ENCODE data around the gene NUDT16L1.
A peak's percentile ranks its signal among the peaks of the same experiment; 100 is the strongest.

The NUDT16L1 gene

GRCh38 chr16:4693296-4693955 is at the start of gene NUDT16L1:
NUDT16L1 (plus strand) TSS chr16:4693562; CDS start chr16:4693727, 165 bp downstream.
- DNase-seq = peak; percentile 97

GRCh38 chr16:4646773-4647643 is 46.4 kb upstream of the NUDT16L1 start:
- no peak for DNase-seq

GRCh38 chr16:4647644-4647980 is 45.8 kb upstream of the NUDT16L1 start:
- no peak for DNase-seq

GRCh38 chr16:4648917-4649316 is 44.4 kb upstream of the NUDT16L1 start:
- DNase-seq = no peak

GRCh38 chr16:4649744-4650442 is 43.5 kb upstream of the NUDT16L1 start:
- DNase-seq = no peak

- DNase-seq = peak; percentile 64
These were observed 42.8 kb upstream of the NUDT16L1 start for GRCh38 chr16:4650443-4651074.

- DNase-seq = no peak
These were observed 41.5 kb upstream of the NUDT16L1 start for GRCh38 chr16:4651827-4652226.

- no peak for DNase-seq
These were observed 40.8 kb upstream of the NUDT16L1 start for GRCh38 chr16:4652561-4652960.

GRCh38 chr16:4654011-4654963 is 39.1 kb upstream of the NUDT16L1 start:
- DNase-seq = no peak

GRCh38 chr16:4654964-4655590 is 38.3 kb upstream of the NUDT16L1 start:
- DNase-seq = no peak

GRCh38 chr16:4655801-4656200 is 37.6 kb upstream of the NUDT16L1 start:
- no peak for DNase-seq

GRCh38 chr16:4656221-4656620 is 37.1 kb upstream of the NUDT16L1 start:
- no peak for DNase-seq

GRCh38 chr16:4656695-4657686 is 36.4 kb upstream of the NUDT16L1 start:
- no peak for DNase-seq

GRCh38 chr16:4659363-4660353 is 33.7 kb upstream of the NUDT16L1 start:
- DNase-seq = no peak

- no peak for DNase-seq
These were observed 32.8 kb upstream of the NUDT16L1 start for GRCh38 chr16:4660454-4661007.

- DNase-seq = no peak
These were observed 31.7 kb upstream of the NUDT16L1 start for GRCh38 chr16:4661661-4662060.

- DNase-seq = no peak
These were observed 29.9 kb upstream of the NUDT16L1 start for GRCh38 chr16:4663465-4663776.

GRCh38 chr16:4663777-4664465 is 29.4 kb upstream of the NUDT16L1 start:
- DNase-seq = peak; percentile 72
